ENCODE data around the gene GJA3. TPM values are rescaled to one million over a fixed set of nuclear protein-coding genes. Genes with fewer than 3 reads are reported as not detected.

Gene GJA3
- total and polyA plus RNA-seq, 2 of the 4 experiments (the other 2 are of a cell fraction) = 1.5 to 2.7 TPM

- peak overlapping the region; percentile 78 for H3K4ac ChIP-seq (ENCODE audit: low read depth, low read length)
- no peaks in the 10 kb centered on the region for H4K20me1 ChIP-seq (ENCODE audit: insufficient read depth, low read length)
- POLR2A ChIA-PET (ENCODE audit: unreplicated experiment) = no interaction called here
- no peak overlapping the region for H3K56ac ChIP-seq (ENCODE audit: extremely low read depth, insufficient read depth, low read length)
- no peak overlapping the region for H2BK20ac ChIP-seq (ENCODE audit: low read depth, low read length)
- no peaks in the 10 kb centered on the region for H3K79me1 ChIP-seq (ENCODE audit: low read depth in 1 of 2, low read length in 2 of 2)
- H3K4me3 ChIP-seq (ENCODE audit: insufficient read depth, low read depth, low read length) = peak overlapping the region; percentile 11; the same call in 1 of the 2 replicates
- in situ Hi-C loops (cut with MboI; ENCODE audit: low sequenced_read_pairs) (no loop called here), dilution Hi-C loops (cut with HindIII; ENCODE audit: low sequenced_read_pairs, unreplicated experiment) (no loop called here), intact Hi-C loops (cut with micrococcal nuclease) (no loop called here)
- no peaks in the 10 kb centered on the region for H3K36me3 ChIP-seq (ENCODE audit: control insufficient read depth, insufficient read depth, low read length)
- WGBS, 2 experiments (ENCODE audit: extremely low coverage in 2 of 2, insufficient read length in 1 of 2) = 18% methylated on average over 28 of the region's 82 CpGs; no CpG with 5 or more reads in 1 of the 2 experiments
- H2BK15ac ChIP-seq (ENCODE audit: low read depth, low read length) = no peak overlapping the region
- 0 out of 2 replicates have a peak overlapping the region, but pooled peaks have one; percentile 9 for H4K91ac ChIP-seq (ENCODE audit: insufficient read depth, low read depth, low read length)
- CTCF ChIA-PET = interaction anchor here (0.5 to 1.4 kb wide), 4 partner anchors 19 to 39 kb away, joined by 3 to 4 read pairs (median 3); no protein-coding TSS in a partner anchor
- peak overlapping the region; percentile 64; the same call in 1 of the 2 replicates for H4K5ac ChIP-seq (ENCODE audit: low read depth, low read length)
- H3K4me2 ChIP-seq (ENCODE audit: low read depth, low read length) = peak overlapping the region; percentile 41; the same call in 1 of the 2 replicates
- TF ChIP-seq NFE2L2 (IDR thresholded peaks at IDR 0.05; ENCODE audit: low read depth, low read length) (no peak), CTCF (conservative IDR thresholded peaks at IDR 0.05; ENCODE audit: low read depth, low read length) (0 out of 2 replicates have a peak, but pooled peaks have one; percentile 15)
- peak overlapping the region; percentile 97 for H2AFZ ChIP-seq (replicated peaks; ENCODE audit: low read length, poor library complexity)
- no TSS peak for BruUV-seq (replicated peaks)
- no peak overlapping the region for H2AK5ac ChIP-seq (ENCODE audit: low read depth, low read length)
- H3K27me3 ChIP-seq (ENCODE audit: control insufficient read depth, insufficient read depth, low read length) = peaks cover 7% of the 10 kb centered on the region; the same call in 1 of the 2 replicates
- peak overlapping the region; percentile 86 for H2AK9ac ChIP-seq (replicated peaks; ENCODE audit: low read depth, low read length, poor library complexity)
- no peak overlapping the region; the same call in 1 of the 2 replicates for H3K27ac ChIP-seq (ENCODE audit: insufficient read depth, low read length)
- H3K23ac ChIP-seq (ENCODE audit: low read depth, low read length) = peak overlapping the region; percentile 42; the same call in 1 of the 2 replicates
- no peaks in the 10 kb centered on the region for H3K9me1 ChIP-seq (ENCODE audit: insufficient read depth, low read length)
- H2BK120ac ChIP-seq (ENCODE audit: low read depth, low read length) = peak overlapping the region; percentile 79
- H3K9ac ChIP-seq (ENCODE audit: low read depth, low read length) = 0 out of 2 replicates have a peak overlapping the region, but pooled peaks have one; percentile 32
- peak overlapping the region; percentile 77 to 83; a peak in 2 of 4 replicates for H4K8ac ChIP-seq (ENCODE audit: low read depth in 2 of 2, low read length in 2 of 2)
- H2BK5ac ChIP-seq (ENCODE audit: low read depth, low read length, poor library complexity, severe bottlenecking) = no peak overlapping the region
- H3K4me1 ChIP-seq (ENCODE audit: control insufficient read depth, insufficient read depth, low read length) = peaks cover 7% of the 10 kb centered on the region
- H3K14ac ChIP-seq (replicated peaks; ENCODE audit: low read depth, low read length) = 0 out of 2 replicates have a peak overlapping the region, but pooled peaks have one; percentile 57
- H3K9me3 ChIP-seq (ENCODE audit: control insufficient read depth, insufficient read depth, low read length) = no peaks in the 10 kb centered on the region
- H3K18ac ChIP-seq (ENCODE audit: low read depth, low read length) = peak overlapping the region; percentile 69; the same call in 1 of the 2 replicates
- DNase-seq = peak; percentile 16
- ATAC-seq (ENCODE audit: low read depth) = peak; percentile 47
Observed at GRCh38 chr13:20127562-20128458, 33.0 kb downstream of the GJA3 start.
